ENCODE measurements around the gene SIGLEC12.

DNA sequence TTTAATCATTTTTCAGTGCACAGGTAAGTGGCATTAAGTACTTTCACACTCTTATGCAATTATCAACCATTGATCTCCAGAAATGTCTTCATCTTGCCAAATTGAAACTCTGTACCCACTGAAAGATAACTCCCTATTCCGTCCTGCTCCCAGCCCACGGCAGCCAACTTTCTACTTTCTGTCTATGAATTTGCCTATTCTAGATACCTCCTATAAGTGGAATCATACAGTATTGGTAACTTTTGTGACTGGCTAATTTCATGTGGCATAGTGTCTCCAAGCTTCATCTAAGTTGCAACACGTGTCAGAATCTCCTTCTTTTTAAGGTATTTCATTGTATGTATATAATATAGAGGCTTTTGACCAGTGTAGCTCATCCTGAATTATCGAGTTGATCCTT lies 29.0 kb downstream of the SIGLEC12 start:
- TF ChIP-seq POLR2A (IDR thresholded peaks at IDR 0.05) (no peak), POLR2AphosphoS5 (IDR thresholded peaks at IDR 0.05) (no peak)
- TF ChIP-seq, protein P1, sequence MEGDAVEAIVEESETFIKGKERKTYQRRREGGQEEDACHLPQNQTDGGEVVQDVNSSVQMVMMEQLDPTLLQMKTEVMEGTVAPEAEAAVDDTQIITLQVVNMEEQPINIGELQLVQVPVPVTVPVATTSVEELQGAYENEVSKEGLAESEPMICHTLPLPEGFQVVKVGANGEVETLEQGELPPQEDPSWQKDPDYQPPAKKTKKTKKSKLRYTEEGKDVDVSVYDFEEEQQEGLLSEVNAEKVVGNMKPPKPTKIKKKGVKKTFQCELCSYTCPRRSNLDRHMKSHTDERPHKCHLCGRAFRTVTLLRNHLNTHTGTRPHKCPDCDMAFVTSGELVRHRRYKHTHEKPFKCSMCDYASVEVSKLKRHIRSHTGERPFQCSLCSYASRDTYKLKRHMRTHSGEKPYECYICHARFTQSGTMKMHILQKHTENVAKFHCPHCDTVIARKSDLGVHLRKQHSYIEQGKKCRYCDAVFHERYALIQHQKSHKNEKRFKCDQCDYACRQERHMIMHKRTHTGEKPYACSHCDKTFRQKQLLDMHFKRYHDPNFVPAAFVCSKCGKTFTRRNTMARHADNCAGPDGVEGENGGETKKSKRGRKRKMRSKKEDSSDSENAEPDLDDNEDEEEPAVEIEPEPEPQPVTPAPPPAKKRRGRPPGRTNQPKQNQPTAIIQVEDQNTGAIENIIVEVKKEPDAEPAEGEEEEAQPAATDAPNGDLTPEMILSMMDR (IDR thresholded peaks at IDR 0.05 in 8 of 11, conservative IDR thresholded peaks at IDR 0.05 in 3 of 11) = no peak
